Smooth muscle cell (in vitro differentiated cells): ENCODE measurements around the gene DAZAP1. TPM values are rescaled to one million over a fixed set of nuclear protein-coding genes. Genes with fewer than 3 reads are reported as not detected.

Experiments
- DNase-seq: peaks from one replicate; lab custom pipeline; 2025; ENCODE audit not compliant: unreplicated experiment; lab: John Stamatoyannopoulos, UW
- H2AFZ ChIP-seq: fragments of 200-600 bp; sonication (generic); 2 replicates; pipeline ENCODE4 v1.6.0; 2016; ENCODE audit warnings: antibody characterized with exemption, low read depth, mild to moderate bottlenecking
- H3F3A ChIP-seq: fragments of 200-600 bp; sonication (generic); 2 replicates; pipeline ENCODE4 v1.6.0; 2017; ENCODE audit warnings: antibody characterized with exemption, low read depth
- H3K27ac ChIP-seq: fragments of 200-600 bp; sonication (generic); 2 replicates; pipeline ENCODE4 v1.5.1; 2016; ENCODE audit warnings: low read depth, mild to moderate bottlenecking
- H3K27me3 ChIP-seq: fragments of 200-600 bp; sonication (generic); 2 replicates; pipeline ENCODE4 v1.6.1; 2016; ENCODE audit warnings: low read depth, mild to moderate bottlenecking
- H3K36me3 ChIP-seq: fragments of 200-600 bp; sonication (generic); 2 replicates; pipeline ENCODE4 v1.5.1; 2016; ENCODE audit warnings: low read depth
- H3K4me1 ChIP-seq: fragments of 200-600 bp; sonication (generic); 2 replicates; pipeline ENCODE4 v1.5.1; 2016; ENCODE audit warnings: low read depth
- H3K4me2 ChIP-seq: fragments of 200-600 bp; sonication (generic); 2 replicates; pipeline ENCODE4 v1.6.0; 2016; ENCODE audit warnings: mild to moderate bottlenecking
- H3K4me3 ChIP-seq: fragments of 200-600 bp; sonication (generic); 2 replicates; pipeline ENCODE4 v1.5.1; 2016; ENCODE audit warnings: mild to moderate bottlenecking
- H3K79me2 ChIP-seq: fragments of 200-600 bp; sonication (generic); 2 replicates; pipeline ENCODE4 v1.6.0; 2016; ENCODE audit warnings: low read depth, mild to moderate bottlenecking
- H3K9ac ChIP-seq: fragments of 200-600 bp; sonication (generic); 2 replicates; pipeline ENCODE4 v1.6.0; 2016; ENCODE audit warnings: low read depth
- H3K9me3 ChIP-seq: fragments of 200-600 bp; sonication (generic); replicated peaks from 2 replicates; pipeline ENCODE4 v1.5.1; 2016; ENCODE audit warnings: low read depth
- H4K20me1 ChIP-seq: fragments of 200-600 bp; sonication (generic); 2 replicates; pipeline ENCODE4 v1.6.0; 2016; ENCODE audit warnings: low read depth
- WGBS: methylation state at CpG from one replicate; pipeline ENCODE4 v1.1.7; 2016; ENCODE audit warnings: low lambda C conversion rate; 5-methylcytosine and 5-hydroxymethylcytosine counted together
- polyA plus RNA-seq: library from polyadenylated mRNA; unstranded; fragments of >200 nt; fragmentation: Nextera tagmentation; extraction: Ambion mirVana; gene quantifications from 2 replicates; pipeline ENCODE4 v1.2.1, GENCODE V29; 2016
- total RNA-seq: library from RNA; depleted of rRNA; stranded (reverse); fragments of >200 nt; gene quantifications from 2 replicates; pipeline ENCODE4 v1.2.3, GENCODE V29; 2014
- TF ChIP-seq, protein P1 (sequence below): fragments of 200-600 bp; sonication (generic); IDR thresholded peaks from 2 replicates; pipeline ENCODE4 v1.5.1; 2017; ENCODE audit warnings: borderline replicate concordance, mild to moderate bottlenecking, antibody characterized with exemption; ENCODE audit not compliant: insufficient read depth, poor library complexity, severe bottlenecking

DAZAP1 gene
- total and polyA plus RNA-seq, 2 experiments from 2014 or later = 35.5 to 41.7 TPM

DNA sequence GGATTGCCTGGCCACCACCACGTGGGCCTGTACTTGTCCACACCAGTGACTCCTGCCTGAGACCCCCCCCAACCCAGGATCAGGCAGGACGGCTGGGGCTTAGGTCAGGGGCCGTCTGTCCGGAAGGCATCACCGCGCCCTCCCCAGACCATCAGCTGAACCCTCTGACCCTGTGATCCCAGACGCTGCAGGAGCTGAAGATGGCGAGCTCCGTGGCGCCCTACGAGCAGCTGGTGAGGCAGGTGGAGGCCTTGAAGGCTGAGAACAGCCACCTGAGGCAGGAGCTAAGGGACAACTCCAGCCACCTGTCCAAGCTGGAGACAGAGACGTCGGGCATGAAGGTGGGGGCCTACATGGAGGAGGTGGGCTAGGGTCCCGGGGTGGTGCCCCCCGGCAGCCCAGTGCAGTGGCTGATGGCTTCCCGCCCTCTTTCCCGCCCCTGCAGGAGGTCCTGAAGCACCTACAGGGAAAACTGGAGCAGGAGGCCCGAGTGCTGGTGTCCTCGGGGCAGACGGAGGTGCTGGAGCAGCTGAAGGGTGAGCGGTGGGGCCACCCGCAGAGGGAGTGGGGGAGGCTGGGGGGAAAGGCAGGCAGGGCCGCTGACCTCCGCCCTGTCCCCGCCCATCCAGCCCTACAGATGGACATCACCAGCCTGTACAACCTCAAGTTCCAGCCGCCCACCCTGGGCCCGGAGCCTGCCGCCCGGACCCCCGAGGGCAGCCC, 45.6 kb downstream of the DAZAP1 start:
- H3K27me3 ChIP-seq = peaks cover 84% of the 10 kb centered on the region
- no peak for DNase-seq

DNA sequence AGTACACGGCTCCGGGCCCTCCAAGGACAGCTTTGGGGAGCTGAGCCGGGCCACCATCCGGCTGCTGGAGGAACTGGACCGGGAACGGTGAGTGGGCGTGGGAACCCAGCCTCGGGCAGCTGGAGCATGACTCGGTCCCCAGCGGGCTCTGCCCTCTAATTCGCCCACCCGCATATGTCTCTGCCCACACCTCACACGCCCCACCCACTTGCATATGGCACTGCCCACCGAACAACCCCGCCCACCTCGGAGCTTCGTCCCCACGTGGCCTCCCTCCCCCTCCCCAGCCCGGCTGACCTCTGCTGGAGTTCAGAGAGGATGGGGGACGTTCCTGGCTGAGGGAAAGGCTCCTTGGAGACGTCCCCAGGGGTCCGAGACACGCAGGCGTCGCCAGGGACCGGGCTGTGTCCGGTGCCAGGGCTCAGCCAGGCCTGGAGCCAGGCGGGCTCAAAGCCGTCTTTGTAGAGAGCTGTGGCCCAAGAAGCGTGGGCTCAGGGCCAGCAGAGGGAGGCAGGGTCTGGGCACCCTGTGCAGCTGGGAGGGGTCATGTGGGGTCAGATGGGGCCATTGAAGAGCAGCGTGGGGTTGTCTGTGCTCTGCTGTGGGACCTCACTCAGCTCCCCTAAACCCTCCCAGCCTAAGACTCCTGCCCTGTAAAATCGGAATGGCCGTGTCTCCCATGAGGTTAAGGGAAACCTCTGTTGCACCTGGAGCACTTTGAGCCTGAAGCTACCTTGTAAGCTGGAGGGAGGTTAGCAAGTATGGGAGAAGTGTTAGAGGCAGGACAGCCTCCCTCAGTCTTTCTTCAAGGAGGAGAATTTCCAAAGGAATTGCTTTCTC, 46.4 kb downstream of the DAZAP1 start:
- no peak for DNase-seq
- Histone ChIP-seq H3K79me2 (no peaks in the 10 kb centered on the region), H2AFZ (no peak overlapping the region), H3F3A (no peaks in the 10 kb centered on the region), H3K4me2 (no peak overlapping the region), H3K9ac (no peak overlapping the region), H3K36me3 (no peaks in the 10 kb centered on the region), H3K27ac (no peak overlapping the region), H3K27me3 (peaks cover 79% of the 10 kb centered on the region), H3K4me3 (no peak overlapping the region), H4K20me1 (peaks cover 14% of the 10 kb centered on the region), H3K4me1 (peaks cover 11% of the 10 kb centered on the region), H3K9me3 (no peaks in the 10 kb centered on the region)
- TF ChIP-seq, protein P1, sequence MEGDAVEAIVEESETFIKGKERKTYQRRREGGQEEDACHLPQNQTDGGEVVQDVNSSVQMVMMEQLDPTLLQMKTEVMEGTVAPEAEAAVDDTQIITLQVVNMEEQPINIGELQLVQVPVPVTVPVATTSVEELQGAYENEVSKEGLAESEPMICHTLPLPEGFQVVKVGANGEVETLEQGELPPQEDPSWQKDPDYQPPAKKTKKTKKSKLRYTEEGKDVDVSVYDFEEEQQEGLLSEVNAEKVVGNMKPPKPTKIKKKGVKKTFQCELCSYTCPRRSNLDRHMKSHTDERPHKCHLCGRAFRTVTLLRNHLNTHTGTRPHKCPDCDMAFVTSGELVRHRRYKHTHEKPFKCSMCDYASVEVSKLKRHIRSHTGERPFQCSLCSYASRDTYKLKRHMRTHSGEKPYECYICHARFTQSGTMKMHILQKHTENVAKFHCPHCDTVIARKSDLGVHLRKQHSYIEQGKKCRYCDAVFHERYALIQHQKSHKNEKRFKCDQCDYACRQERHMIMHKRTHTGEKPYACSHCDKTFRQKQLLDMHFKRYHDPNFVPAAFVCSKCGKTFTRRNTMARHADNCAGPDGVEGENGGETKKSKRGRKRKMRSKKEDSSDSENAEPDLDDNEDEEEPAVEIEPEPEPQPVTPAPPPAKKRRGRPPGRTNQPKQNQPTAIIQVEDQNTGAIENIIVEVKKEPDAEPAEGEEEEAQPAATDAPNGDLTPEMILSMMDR = no peak
- WGBS = 61% methylated on average over 23 of the region's 33 CpGs

More for the DNA sequence above, 45.6 kb downstream of the DAZAP1 start:
- Histone ChIP-seq H3K9ac (no peak overlapping the region), H3K4me1 (peaks cover 11% of the 10 kb centered on the region), H3F3A (no peaks in the 10 kb centered on the region), H4K20me1 (peaks cover 11% of the 10 kb centered on the region), H3K79me2 (no peaks in the 10 kb centered on the region), H3K9me3 (no peaks in the 10 kb centered on the region), H3K4me3 (no peak overlapping the region), H3K4me2 (no peak overlapping the region), H2AFZ (no peak overlapping the region), H3K36me3 (no peaks in the 10 kb centered on the region), H3K27ac (no peak overlapping the region)
- 85% methylated on average over 28 of the region's 30 CpGs for WGBS
- TF ChIP-seq, protein P1 = no peak

DNA sequence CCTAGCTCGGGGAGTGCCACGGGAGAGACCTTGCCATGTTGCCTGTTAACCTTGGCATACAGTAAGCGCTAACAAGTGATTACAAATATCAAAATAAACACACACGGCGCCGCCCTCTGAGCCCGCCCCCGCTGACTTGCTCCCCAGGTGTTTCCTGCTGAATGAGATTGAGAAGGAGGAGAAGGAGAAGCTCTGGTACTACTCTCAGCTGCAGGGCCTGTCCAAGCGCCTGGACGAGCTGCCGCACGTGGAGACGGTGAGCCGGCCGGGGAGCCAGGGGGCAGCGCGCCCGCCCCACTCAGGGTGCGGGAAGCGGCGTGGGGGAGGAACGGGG, 47.6 kb downstream of the DAZAP1 start:
- peaks cover 11% of the 10 kb centered on the region for H3K4me1 ChIP-seq
- DNase-seq = no peak
- H3K9ac ChIP-seq = no peak overlapping the region
- H3K4me2 ChIP-seq = no peak overlapping the region
- H4K20me1 ChIP-seq = peaks cover 24% of the 10 kb centered on the region
- H3K36me3 ChIP-seq = no peaks in the 10 kb centered on the region
- no peaks in the 10 kb centered on the region for H3F3A ChIP-seq
- H3K4me3 ChIP-seq = no peak overlapping the region
- H3K27ac ChIP-seq = no peak overlapping the region
- 28% methylated on average over 22 of the region's 22 CpGs for WGBS
- H3K9me3 ChIP-seq = no peaks in the 10 kb centered on the region
- H3K79me2 ChIP-seq = no peaks in the 10 kb centered on the region
- H2AFZ ChIP-seq = no peak overlapping the region
- peaks cover 67% of the 10 kb centered on the region for H3K27me3 ChIP-seq
- TF ChIP-seq, protein P1 = no peak
